HUDEP-2 (cell line): ENCODE data around the gene HSPA4.
A peak's percentile ranks its signal among the peaks of the same experiment; 100 is the strongest.
"Not testable (repeated sequence)": the region's sequence is repeated elsewhere in the genome, so short reads cannot be mapped to it uniquely, and the experiment has no call there.

Experiments
- DNase-seq, 76 experiments: peaks; one replicate each; lab custom pipeline; 2025; ENCODE audit not compliant: unreplicated experiment in 76 of 76; lab: John Stamatoyannopoulos, UW

Gene HSPA4

GRCh38 chr5:133049726-133050048 lies 2.1 kb upstream of the HSPA4 start:
- DNase-seq, result no peak

GRCh38 chr5:133050521-133050920 lies 1.3 kb upstream of the HSPA4 start:
- no peak for DNase-seq

GRCh38 chr5:133051061-133051541 lies 712 bp upstream of the HSPA4 start:
- peak in 7 of 76 experiments; percentile 29 to 61 (median 33) for DNase-seq

GRCh38 chr5:133052317-133053175 lies 733 bp downstream of the HSPA4 start:
- DNase-seq, result peak in 69 of 76 experiments; percentile 4 to 70 (median 45)

GRCh38 chr5:133053448-133053847 lies 1.6 kb downstream of the HSPA4 start:
- DNase-seq, result no peak

GRCh38 chr5:133054697-133055471 lies 3.1 kb downstream of the HSPA4 start:
- no peak for DNase-seq

GRCh38 chr5:133056891-133057290 lies 5.1 kb downstream of the HSPA4 start:
- no peak for DNase-seq

- no peak for DNase-seq
Observed at GRCh38 chr5:133059621-133060020, 7.8 kb downstream of the HSPA4 start.

- DNase-seq, result no peak
Observed at GRCh38 chr5:133062276-133062675, 10.5 kb downstream of the HSPA4 start.

- DNase-seq, result no peak
Observed at GRCh38 chr5:133063965-133064364, 12.2 kb downstream of the HSPA4 start.

- no peak for DNase-seq
Observed at GRCh38 chr5:133065471-133065870, 13.7 kb downstream of the HSPA4 start.

- no peak for DNase-seq
Observed at GRCh38 chr5:133066045-133066444, 14.2 kb downstream of the HSPA4 start.

- DNase-seq, result no peak
Observed at GRCh38 chr5:133072021-133072420, 20.2 kb downstream of the HSPA4 start.

GRCh38 chr5:133075572-133076536 lies 24.0 kb downstream of the HSPA4 start:
- DNase-seq, result no peak

- no peak for DNase-seq
Observed at GRCh38 chr5:133079048-133079447, 27.2 kb downstream of the HSPA4 start.

GRCh38 chr5:133081036-133081435 lies 29.2 kb downstream of the HSPA4 start:
- no peak for DNase-seq

- DNase-seq, result no peak
Observed at GRCh38 chr5:133081703-133082102, 29.9 kb downstream of the HSPA4 start.

GRCh38 chr5:133082128-133082527 lies 30.3 kb downstream of the HSPA4 start:
- DNase-seq, result no peak

- DNase-seq, result no peak
Observed at GRCh38 chr5:133083901-133084300, 32.1 kb downstream of the HSPA4 start.

- not testable (repeated sequence) for DNase-seq
Observed at GRCh38 chr5:133085171-133085570, 33.4 kb downstream of the HSPA4 start.
